Endothelial cell of umbilical vein (primary cell): ENCODE data around the gene ELOVL1.

Experiments used
- CTCF ChIP-seq, 2 donors: IDR thresholded peaks; 1 replicate in 1 of 2; 2 replicates in 1 of 2; pipeline ENCODE4 v1.5.1; 2011; ENCODE audit warnings: low read length in 2 of 2, mild to moderate bottlenecking in 2 of 2, moderate library complexity in 2 of 2, control low read depth in 1 of 2, inconsistent platforms in 1 of 2, low read depth in 1 of 2; ENCODE audit not compliant: insufficient read depth in 1 of 2; ENCODE audit errors: extremely low read depth in 1 of 2
- JUN ChIP-seq: IDR thresholded peaks from 2 replicates; pipeline ENCODE4 v1.6.1; 2011; ENCODE audit warnings: borderline replicate concordance, low read depth; ENCODE audit not compliant: insufficient read length, insufficient read depth
- MYC ChIP-seq: IDR thresholded peaks from one replicate; pipeline ENCODE4 v1.6.1; 2011; ENCODE audit warnings: mild to moderate bottlenecking, low read depth, low read length
- POLR2A ChIP-seq: IDR thresholded peaks from 2 replicates; pipeline ENCODE4 v1.6.1; 2012; ENCODE audit warnings: low read depth, mild to moderate bottlenecking, control low read depth, low read length
- POLR2AphosphoS5 ChIP-seq: IDR thresholded peaks from 2 replicates; pipeline ENCODE4 v1.6.1; 2012; ENCODE audit warnings: low read depth, mild to moderate bottlenecking, control low read depth, low read length, moderate library complexity; ENCODE audit not compliant: insufficient read depth

- TF ChIP-seq CTCF (IDR thresholded peaks at IDR 0.05; ENCODE audit: extremely low read depth in 1 of 2, insufficient read depth in 1 of 2, low read depth in 1 of 2, low read length in 2 of 2) (no peak), POLR2A (no peak), POLR2AphosphoS5 (no peak), JUN (no peak), MYC (no peak)
Observed at GRCh38 chr1:43348343-43348808, 19.4 kb downstream of the ELOVL1 start.
